T-helper 17 cell (primary cell): ENCODE data around the gene FOXD2. TPM values are rescaled to one million over a fixed set of nuclear protein-coding genes. Genes with fewer than 3 reads are reported as not detected.

Source experiments
- total RNA-seq, 4 donors: library from RNA in 2 of 4; stranded (reverse) in 2 of 4; gene quantifications; one replicate each; pipeline ENCODE4 v1.2.3 and lab custom pipeline; 2022 to 2026

Gene FOXD2
- total RNA-seq, 2 donors from 2014 or later = 0.37 to 0.44 TPM

Other genes starting within 250 kb of the FOXD2 start
- gene PDZK1IP1, start 248.0 kb upstream of the FOXD2 start, total RNA-seq = 10 to 100 TPM in 1 of 2 donors, not detected in 1; 30.6 TPM
- gene TAL1, start 205.8 kb upstream of the FOXD2 start, total RNA-seq = 10 to 100 TPM in 1 of 2 donors, 1 to 10 TPM in 1; 1.3 to 44.2 TPM
- gene STIL, start 123.9 kb upstream of the FOXD2 start, total RNA-seq = 1 to 10 TPM; 1.2 to 2.6 TPM
- gene CMPK1, start 104.3 kb upstream of the FOXD2 start, total RNA-seq = 100 to 1,000 TPM in 1 of 2 donors, 10 to 100 TPM in 1; 97.6 to 124 TPM
- gene FOXE3, start 21.8 kb upstream of the FOXD2 start, total RNA-seq = not detected